Hematopoietic multipotent progenitor cell (in vitro differentiated cells): ENCODE measurements around the gene TIGAR. TPM values are rescaled to one million over a fixed set of nuclear protein-coding genes. Genes with fewer than 3 reads are reported as not detected.

Source experiments
- DNase-seq, 3 donors: peaks; one replicate each; pipeline ENCODE4 v3.0.0-alpha.2; 2011 to 2015; ENCODE audit warnings: low read depth in 2 of 3, low spot score in 2 of 3
- total RNA-seq: library from RNA; depleted of rRNA; stranded (reverse); fragments of >200 nt; gene quantifications from one replicate; pipeline ENCODE4 v1.2.3, GENCODE V29; 2012

Gene TIGAR
- total RNA-seq, 1 donor: 2.4 TPM

- DNase-seq: no peak
Observed at GRCh38 chr12:4370265-4370664, 49.3 kb downstream of the TIGAR start.

DNA sequence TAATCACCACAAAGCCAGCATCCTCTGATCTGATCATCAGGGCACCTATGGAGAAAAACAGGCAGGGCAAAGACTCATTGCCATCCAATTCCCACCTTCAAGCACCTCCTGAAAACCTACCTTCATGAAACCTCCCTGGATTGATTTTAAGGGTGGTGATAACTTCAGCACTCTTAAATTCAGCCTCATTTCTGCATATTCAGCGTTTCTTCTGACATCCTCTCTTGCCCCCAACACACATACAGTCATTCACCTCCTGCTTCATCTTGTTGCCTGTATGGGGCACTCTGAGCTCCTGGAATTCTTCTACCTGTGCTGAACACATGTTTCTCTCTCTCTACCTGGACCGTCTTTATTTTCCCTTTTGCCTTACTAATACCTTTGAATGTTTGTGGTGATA is 51.6 kb downstream of the TIGAR start:
- DNase-seq: no peak

GRCh38 chr12:4375449-4375848 is 54.4 kb downstream of the TIGAR start:
- no peak for DNase-seq

DNA sequence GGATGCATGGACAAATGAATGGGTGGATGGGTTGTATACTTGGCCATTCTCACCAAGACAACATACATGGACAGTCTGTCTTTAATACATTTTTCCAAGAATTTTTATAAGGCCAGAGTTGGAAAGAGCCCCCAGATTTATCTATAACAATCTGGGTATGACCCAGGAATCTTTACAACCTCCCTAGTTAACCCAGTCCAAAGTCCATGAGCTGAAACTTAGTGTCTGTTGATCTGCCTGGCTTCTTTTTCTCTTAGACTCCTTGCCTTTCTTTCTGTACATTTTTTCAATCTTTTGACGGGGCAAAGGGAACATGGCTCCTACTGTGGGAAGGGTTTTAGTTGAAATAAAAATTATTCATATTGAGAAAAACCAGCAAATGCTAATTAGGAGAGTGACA is 57.8 kb downstream of the TIGAR start:
- DNase-seq: no peak

DNA sequence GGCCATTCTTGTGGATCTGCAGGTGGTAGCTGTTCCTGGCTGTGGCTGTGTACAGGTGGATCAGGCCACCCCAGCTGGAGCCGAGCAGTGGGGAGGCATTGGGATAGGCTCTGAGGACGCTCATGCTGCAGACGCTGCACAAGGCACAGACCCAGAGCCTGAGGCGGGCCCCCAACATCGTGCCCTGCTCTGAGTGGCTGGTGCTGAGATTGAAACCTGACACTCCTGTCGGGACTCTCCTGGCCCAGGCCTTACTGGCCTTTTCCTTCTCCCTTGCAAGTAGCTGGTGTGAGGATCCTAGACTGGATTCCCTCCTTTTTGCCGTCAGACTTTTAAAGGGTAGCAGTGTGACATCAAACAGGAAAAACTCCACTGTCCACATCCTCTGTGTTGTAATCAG is 58.4 kb downstream of the TIGAR start, which contains the start of gene FGF23:
Gene FGF23, minus strand, starts transcription at position 308 of the 400 bp plus-strand sequence. Its CDS starts 130 bp downstream, at position 178.
- DNase-seq: no peak

- no peak for DNase-seq
Observed at GRCh38 chr12:4380332-4380731, 59.3 kb downstream of the TIGAR start.

GRCh38 chr12:4383304-4383865 is 62.4 kb downstream of the TIGAR start:
- DNase-seq: peak in 2 of 3 donors; percentile 35 to 66

GRCh38 chr12:4386801-4387200 is 65.8 kb downstream of the TIGAR start:
- DNase-seq: no peak

DNA sequence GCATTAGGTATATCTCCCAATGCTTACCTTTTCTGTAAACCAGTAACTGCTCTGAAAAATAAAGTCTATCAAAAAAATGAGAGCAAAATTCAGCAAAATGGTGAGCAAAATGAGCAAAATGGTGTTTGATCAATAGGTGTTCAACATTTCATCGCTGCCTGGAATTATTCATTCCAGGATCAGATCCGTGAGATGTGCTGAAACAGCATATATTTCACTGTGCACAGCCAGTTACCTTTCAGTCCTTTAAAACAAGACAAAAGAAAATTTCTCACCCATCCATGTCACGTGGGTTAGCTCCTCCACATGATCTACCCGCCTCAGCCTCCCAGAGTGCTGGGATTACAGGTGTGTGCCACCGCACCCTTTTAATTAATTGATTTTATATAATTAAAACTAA is 66.6 kb downstream of the TIGAR start:
- no peak for DNase-seq

DNA sequence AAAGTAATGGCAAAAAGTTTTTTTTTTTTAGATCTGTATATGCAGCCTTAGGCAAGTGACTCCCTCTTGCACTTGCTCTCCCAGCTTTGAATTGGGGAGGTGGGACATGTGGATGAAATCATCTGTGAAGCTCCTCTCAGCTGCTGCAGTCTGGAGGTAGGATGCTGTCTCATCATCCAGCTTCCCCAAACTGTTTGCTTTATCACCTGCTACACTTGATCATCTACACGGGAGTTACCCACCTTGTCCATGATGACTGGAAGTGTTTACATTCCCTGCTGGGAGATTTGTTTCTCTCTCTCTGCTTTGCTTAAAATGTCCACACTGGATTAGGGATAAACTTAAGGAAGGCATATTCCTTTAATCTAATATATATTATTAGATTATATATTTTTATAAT is 67.0 kb downstream of the TIGAR start:
- no peak for DNase-seq

DNA sequence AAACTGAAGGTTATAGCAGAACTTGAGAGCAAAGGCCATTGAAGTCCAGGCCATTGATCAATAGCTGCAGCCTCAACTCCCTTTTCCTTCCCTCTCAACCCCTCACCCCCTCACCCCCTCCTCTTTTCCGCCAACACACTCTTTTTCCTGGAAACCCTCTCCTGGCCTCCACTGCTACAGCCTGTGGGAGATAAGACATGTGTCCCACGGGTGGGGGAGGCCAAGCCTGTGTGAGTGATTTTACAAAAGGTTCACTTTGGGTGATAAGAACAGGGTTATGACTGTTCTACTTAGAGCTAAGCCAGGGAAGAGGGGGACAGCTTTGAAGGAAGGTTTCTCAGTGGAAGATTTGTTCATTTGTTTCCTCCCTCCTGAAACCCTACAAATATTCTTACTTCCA is 67.6 kb downstream of the TIGAR start:
- no peak for DNase-seq

DNA sequence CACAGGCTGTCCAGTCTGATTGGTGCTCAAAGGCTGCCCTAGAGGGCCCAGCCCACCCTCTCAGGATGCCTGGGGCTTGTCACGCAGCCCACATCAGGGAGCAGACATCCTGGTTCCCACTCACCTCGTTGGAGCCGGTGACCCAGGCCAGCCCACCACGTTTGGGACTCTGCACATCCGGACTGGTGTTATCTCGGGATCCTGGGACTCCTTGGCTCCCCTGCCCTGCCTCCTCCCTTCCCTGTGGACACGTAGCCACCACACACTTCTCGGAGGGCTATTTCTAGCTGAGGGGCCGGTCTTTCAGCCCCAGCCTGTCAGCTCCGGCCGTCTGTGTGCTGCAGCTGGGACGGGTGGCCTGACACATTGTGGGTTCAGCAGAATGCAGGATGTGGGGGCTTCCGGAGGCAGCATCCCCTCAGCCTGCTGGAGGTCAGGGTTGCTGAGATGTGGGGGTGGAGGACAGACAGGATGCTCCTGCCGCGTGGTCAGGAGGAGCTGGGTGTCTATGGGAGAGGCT is 71.3 kb downstream of the TIGAR start:
- DNase-seq: peak in 2 of 3 donors; percentile 39 to 48

DNA sequence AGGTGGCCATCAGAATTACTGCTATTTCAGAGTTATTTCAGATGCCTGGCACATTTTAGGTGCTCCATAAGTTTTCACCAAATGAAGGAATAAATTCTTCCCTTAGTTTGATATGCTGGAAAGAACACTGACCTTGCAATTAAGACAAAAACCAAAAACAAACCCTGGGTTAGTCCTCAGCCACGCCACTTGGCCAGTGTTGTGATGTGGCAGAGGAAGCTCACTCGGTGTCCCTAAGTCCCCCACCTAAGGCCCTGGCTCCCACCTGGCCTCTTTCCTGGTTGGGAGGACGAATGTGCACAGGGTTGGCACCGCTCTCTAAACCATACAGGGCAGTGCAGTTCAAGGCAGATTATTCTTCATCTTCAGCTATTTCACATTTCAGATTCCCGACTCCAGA is 72.2 kb downstream of the TIGAR start:
- DNase-seq: no peak

DNA sequence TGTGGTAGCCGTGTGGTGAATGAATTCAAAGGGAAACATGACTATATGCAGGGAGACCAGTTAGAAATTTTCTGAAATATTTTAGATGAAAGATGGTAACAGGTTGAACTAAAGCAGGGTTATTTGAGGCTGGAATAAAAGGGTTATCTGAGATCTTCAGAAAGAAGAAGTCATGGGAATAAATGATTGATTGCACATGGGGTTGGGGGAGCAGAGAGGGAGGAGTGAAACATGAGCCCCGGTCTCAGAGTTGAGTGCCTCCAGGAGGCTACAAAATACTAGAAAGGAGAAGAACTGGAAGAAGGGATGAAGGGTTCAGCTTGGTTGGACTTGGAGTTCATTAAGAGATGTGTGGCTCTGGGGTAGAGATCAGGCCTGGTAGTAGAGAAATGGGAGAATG is 74.8 kb downstream of the TIGAR start:
- DNase-seq: no peak

DNA sequence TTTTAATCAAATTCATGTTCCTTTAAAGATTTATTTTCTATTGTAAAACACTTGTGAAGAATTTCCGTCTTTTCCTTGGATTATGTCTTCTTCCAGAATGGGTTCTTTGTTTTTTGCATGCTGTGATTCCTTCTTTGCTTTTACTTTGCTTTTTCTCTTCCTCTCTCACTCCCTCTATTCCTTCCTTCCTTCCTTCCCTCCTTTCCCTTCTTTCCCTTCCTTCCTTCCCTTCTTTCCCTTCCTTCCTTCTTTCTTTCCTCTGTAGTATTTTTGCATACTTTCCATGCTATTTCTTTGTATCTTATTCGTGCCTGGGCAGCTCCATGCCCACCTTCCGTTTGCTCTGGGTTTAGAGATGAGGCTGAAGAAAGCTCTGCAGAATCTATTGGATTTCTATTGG is 80.1 kb downstream of the TIGAR start:
- no peak for DNase-seq

GRCh38 chr12:4402996-4403395 is 82.0 kb downstream of the TIGAR start:
- DNase-seq: no peak

Other genes starting within 250 kb of the TIGAR start
- 160 TPM for gene CCND2, start 47.5 kb upstream of the TIGAR start, total RNA-seq
- gene FGF23, start 58.5 kb downstream of the TIGAR start, total RNA-seq: not detected
- not detected for gene FGF6, start 124.6 kb downstream of the TIGAR start, total RNA-seq
- 2.2 TPM for gene RAD51AP1, start 217.7 kb downstream of the TIGAR start, total RNA-seq
- 19.1 TPM for gene DYRK4, start 241.0 kb downstream of the TIGAR start, total RNA-seq